Ishikawa (cell line): Measurements from ENCODE around the gene GAK.

Source experiments
- CREB1 ChIP-seq: IDR thresholded peaks from 2 replicates; pipeline ENCODE4 v1.6.1; 2012; ENCODE audit warnings: low read depth
- EP300 ChIP-seq: IDR thresholded peaks from 2 replicates; pipeline ENCODE4 v1.6.1; 2012; ENCODE audit warnings: borderline replicate concordance
- FOXM1 ChIP-seq: IDR thresholded peaks from 2 replicates; pipeline ENCODE4 v1.6.1; 2012; ENCODE audit warnings: low read depth, borderline replicate concordance
- TAF1 ChIP-seq: IDR thresholded peaks from 2 replicates; pipeline ENCODE4 v1.6.1; 2012; ENCODE audit warnings: low read depth, mild to moderate bottlenecking
- TCF12 ChIP-seq: IDR thresholded peaks from 2 replicates; pipeline ENCODE4 v1.6.1; 2012; ENCODE audit warnings: low read depth
- TF ChIP-seq, protein P1 (sequence below): IDR thresholded peaks from 2 replicates; pipeline ENCODE4 v1.6.1; 2012

DNA sequence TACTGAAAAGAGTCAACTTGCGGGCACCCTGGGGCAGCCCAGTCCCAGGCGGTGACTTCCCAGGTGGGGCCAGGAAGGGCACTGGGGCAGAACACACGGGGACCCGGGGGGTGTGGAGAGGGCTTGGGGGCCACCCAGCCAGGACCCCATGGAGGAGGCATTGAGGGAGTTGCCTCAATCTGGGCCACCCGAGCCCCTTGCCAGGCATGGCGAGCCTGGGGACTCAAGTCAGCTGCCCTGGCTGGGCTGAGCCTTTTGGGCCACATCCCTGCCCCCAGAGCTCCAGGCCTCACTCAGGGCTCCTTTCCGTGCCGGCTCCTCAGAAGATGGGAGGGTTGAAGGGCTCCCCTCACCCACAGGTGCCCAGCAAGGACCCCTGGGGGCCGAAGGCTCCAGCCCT lies 99.6 kb downstream of the GAK start:
- TF ChIP-seq TAF1 (no peak), CREB1 (no peak), EP300 (no peak), TCF12 (no peak), FOXM1 (no peak)
- TF ChIP-seq, protein P1, sequence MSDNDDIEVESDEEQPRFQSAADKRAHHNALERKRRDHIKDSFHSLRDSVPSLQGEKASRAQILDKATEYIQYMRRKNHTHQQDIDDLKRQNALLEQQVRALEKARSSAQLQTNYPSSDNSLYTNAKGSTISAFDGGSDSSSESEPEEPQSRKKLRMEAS = no peak
